ENCODE results near the gene CPLANE1.
"Not testable (repeated sequence)": the region's sequence is repeated elsewhere in the genome, so short reads cannot be mapped to it uniquely, and the experiment has no call there.

CPLANE1 gene

DNA sequence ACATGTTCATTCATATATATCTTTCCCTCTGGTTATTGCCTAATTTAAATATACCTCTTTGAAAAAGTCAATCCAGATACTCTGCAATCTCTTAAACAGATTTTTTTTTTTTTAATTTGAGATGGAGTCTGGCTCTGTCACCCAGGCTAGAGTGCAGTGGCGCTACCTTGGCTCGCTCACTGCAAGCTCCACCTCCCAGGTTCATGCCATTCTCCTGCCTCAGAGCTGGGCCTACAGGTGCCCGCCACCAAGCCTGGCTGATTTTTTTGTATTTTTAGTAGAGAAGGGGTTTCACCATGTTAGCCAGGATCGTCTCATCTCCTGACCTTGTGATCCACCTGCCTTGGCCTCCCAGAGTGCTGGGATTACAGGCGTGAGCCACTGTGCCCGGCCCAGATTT, 28.8 kb downstream of the CPLANE1 start:
- H3K27me3 ChIP-seq (ENCODE audit: control insufficient read depth in 1 of 2, insufficient read depth in 1 of 2, low read length in 2 of 2); H3K14ac ChIP-seq (ENCODE audit: low read length in 2 of 2); H3K4ac ChIP-seq (ENCODE audit: low read depth in 1 of 2, low read length in 2 of 2); H3K79me1 ChIP-seq (replicated peaks; ENCODE audit: low read length, poor library complexity, severe bottlenecking); H3K9ac ChIP-seq (ENCODE audit: low read length); H2AK5ac ChIP-seq (ENCODE audit: low read length, severe bottlenecking); H4K8ac ChIP-seq (ENCODE audit: low read length); H4K91ac ChIP-seq (ENCODE audit: low read length); H2BK12ac ChIP-seq (ENCODE audit: low read length in 2 of 2); H3K4me1 ChIP-seq (ENCODE audit: control insufficient read depth, insufficient read depth, low read depth, low read length); H2BK5ac ChIP-seq (ENCODE audit: low read depth, low read length, poor library complexity, severe bottlenecking); H3K9me3 ChIP-seq (ENCODE audit: control insufficient read depth, low read length); H3K18ac ChIP-seq (ENCODE audit: low read depth in 1 of 2, low read length in 2 of 2); H3K27ac ChIP-seq (ENCODE audit: low read length, poor library complexity, severe bottlenecking); H2BK15ac ChIP-seq (ENCODE audit: low read depth, poor library complexity, severe bottlenecking); H2BK120ac ChIP-seq (ENCODE audit: low read depth, low read length); DNase-seq; H2AFZ ChIP-seq (ENCODE audit: low read depth, low read length); H3K4me3 ChIP-seq (ENCODE audit: insufficient read depth in 1 of 2, low read depth in 1 of 2, low read length in 2 of 2); H3K4me2 ChIP-seq (ENCODE audit: low read length, poor library complexity, severe bottlenecking); H3K23ac ChIP-seq (ENCODE audit: low read length in 2 of 2): not testable (repeated sequence)
- peaks cover 15 to 85% of the 10 kb centered on the region in 2 experiments for H3K36me3 ChIP-seq (ENCODE audit: control insufficient read depth in 1 of 2, insufficient read depth in 2 of 2, low read depth in 1 of 2, low read length in 2 of 2)
- 96% methylated on average over 4 of the region's 6 CpGs for WGBS

DNA sequence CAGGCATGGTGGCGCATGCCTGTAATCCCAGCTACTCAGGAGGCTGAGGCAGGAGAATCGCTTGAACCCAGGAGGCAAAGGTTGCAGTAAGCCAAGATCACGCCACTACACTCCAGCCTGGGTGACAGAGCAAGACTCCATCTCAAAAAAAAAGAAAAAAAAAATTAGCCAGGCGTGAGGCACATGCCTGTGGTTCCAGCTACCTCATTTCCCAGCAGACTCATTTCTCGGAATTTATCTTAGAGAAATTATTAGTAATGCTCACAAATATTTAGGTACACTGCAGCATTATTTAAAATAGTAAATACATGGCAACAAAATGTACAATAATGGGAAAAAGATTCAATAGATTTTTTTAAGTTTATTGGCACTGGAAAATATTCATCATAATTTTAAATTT, 29.8 kb downstream of the CPLANE1 start:
- not testable (repeated sequence) for H3K23ac ChIP-seq (ENCODE audit: low read length in 2 of 2); H2BK5ac ChIP-seq (ENCODE audit: low read depth, low read length, poor library complexity, severe bottlenecking); H2BK15ac ChIP-seq (ENCODE audit: low read depth, poor library complexity, severe bottlenecking); H3K9me3 ChIP-seq (ENCODE audit: control insufficient read depth, low read length); H4K8ac ChIP-seq (ENCODE audit: low read length); H2BK120ac ChIP-seq (ENCODE audit: low read depth, low read length); H2AK5ac ChIP-seq (ENCODE audit: low read length, severe bottlenecking); H3K79me1 ChIP-seq (replicated peaks; ENCODE audit: low read length, poor library complexity, severe bottlenecking); H2AFZ ChIP-seq (ENCODE audit: low read depth, low read length); H4K91ac ChIP-seq (ENCODE audit: low read length); H3K27ac ChIP-seq (ENCODE audit: low read length, poor library complexity, severe bottlenecking); H3K4me1 ChIP-seq (ENCODE audit: control insufficient read depth, insufficient read depth, low read depth, low read length); H3K4ac ChIP-seq (ENCODE audit: low read depth in 1 of 2, low read length in 2 of 2); H3K27me3 ChIP-seq (ENCODE audit: control insufficient read depth in 1 of 2, insufficient read depth in 1 of 2, low read length in 2 of 2); H2BK12ac ChIP-seq (ENCODE audit: low read length in 2 of 2); H3K14ac ChIP-seq (ENCODE audit: low read length in 2 of 2); H3K18ac ChIP-seq (ENCODE audit: low read depth in 1 of 2, low read length in 2 of 2); H3K4me2 ChIP-seq (ENCODE audit: low read length, poor library complexity, severe bottlenecking); H3K9ac ChIP-seq (ENCODE audit: low read length); H3K4me3 ChIP-seq (ENCODE audit: insufficient read depth in 1 of 2, low read depth in 1 of 2, low read length in 2 of 2)
- peak; percentile 26 for DNase-seq
- no CpG with 5 or more reads among the region's 5 CpGs for WGBS
- peaks cover 8 to 82% of the 10 kb centered on the region in 2 experiments for H3K36me3 ChIP-seq (ENCODE audit: control insufficient read depth in 1 of 2, insufficient read depth in 2 of 2, low read depth in 1 of 2, low read length in 2 of 2)

DNA sequence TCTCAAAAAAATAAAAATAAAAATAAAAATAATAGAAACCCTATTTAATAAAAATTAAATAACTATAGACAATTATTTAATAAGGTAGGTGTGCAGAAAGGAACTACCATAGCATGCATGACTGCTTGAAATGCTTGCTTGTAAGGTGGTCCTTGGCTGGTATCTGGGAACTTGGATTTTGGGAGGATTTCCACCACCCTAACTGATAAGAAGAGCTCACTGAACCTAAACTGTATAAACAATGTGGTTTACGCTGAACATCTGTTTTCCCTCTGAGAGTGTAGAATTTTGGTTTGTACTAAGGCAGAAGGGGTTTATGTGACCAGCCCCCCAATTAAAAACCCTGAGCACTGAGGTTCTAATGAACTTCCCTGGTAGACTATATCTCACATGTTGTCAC, 31.2 kb downstream of the CPLANE1 start:
- Histone ChIP-seq H2BK120ac (ENCODE audit: low read depth, low read length) (no peak overlapping the region), H2AK5ac (ENCODE audit: low read length, severe bottlenecking) (no peak overlapping the region), H4K91ac (ENCODE audit: low read length) (no peak overlapping the region), H3K4me3 (ENCODE audit: insufficient read depth in 1 of 2, low read depth in 1 of 2, low read length in 2 of 2) (no peak overlapping the region), H3K27ac (ENCODE audit: low read length, poor library complexity, severe bottlenecking) (no peak overlapping the region), H3K4me2 (ENCODE audit: low read length, poor library complexity, severe bottlenecking) (no peak overlapping the region), H3K18ac (ENCODE audit: low read depth in 1 of 2, low read length in 2 of 2) (no peak overlapping the region), H2BK12ac (ENCODE audit: low read length in 2 of 2) (no peak overlapping the region), H2BK15ac (ENCODE audit: low read depth, poor library complexity, severe bottlenecking) (no peak overlapping the region), H3K23ac (ENCODE audit: low read length in 2 of 2) (no peak overlapping the region), H3K9ac (ENCODE audit: low read length) (no peak overlapping the region), H3K36me3 (ENCODE audit: control insufficient read depth in 1 of 2, insufficient read depth in 2 of 2, low read depth in 1 of 2, low read length in 2 of 2) (peaks cover 13 to 80% of the 10 kb centered on the region in 2 experiments), H4K8ac (ENCODE audit: low read length) (no peak overlapping the region), H3K9me3 (ENCODE audit: control insufficient read depth, low read length) (no peaks in the 10 kb centered on the region), H3K4me1 (ENCODE audit: control insufficient read depth, insufficient read depth, low read depth, low read length) (peaks cover 4% of the 10 kb centered on the region), H2AFZ (ENCODE audit: low read depth, low read length) (no peak overlapping the region), H3K4ac (ENCODE audit: low read depth in 1 of 2, low read length in 2 of 2) (no peak overlapping the region), H2BK5ac (ENCODE audit: low read depth, low read length, poor library complexity, severe bottlenecking) (no peak overlapping the region), H3K79me1 (replicated peaks; ENCODE audit: low read length, poor library complexity, severe bottlenecking) (peaks cover 6% of the 10 kb centered on the region), H3K27me3 (ENCODE audit: control insufficient read depth in 1 of 2, insufficient read depth in 1 of 2, low read length in 2 of 2) (no peaks in the 10 kb centered on the region), H3K14ac (ENCODE audit: low read length in 2 of 2) (no peak overlapping the region)
- no CpG with 5 or more reads among the region's 1 CpG for WGBS
- no peak for DNase-seq

DNA sequence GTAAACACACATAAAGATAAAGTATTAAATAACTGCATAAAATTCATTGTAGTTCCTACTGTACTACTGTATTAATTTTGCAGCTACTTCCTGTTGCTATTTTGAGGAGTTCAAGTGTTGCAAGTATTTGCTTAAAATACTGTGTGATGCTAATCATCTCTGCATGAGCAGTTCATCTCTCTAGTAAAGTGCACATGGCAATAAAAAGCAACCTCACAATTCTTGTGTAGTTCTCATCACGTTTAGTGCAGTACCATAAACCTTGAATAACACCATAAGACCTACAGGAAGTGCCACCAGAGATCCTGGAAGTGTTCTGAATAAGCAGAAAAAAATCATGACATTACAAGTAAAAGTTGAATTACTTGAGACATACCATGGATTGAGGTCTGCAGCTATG, 34.6 kb downstream of the CPLANE1 start:
- Histone ChIP-seq H4K8ac (ENCODE audit: low read length) (no peak overlapping the region), H3K9ac (ENCODE audit: low read length) (no peak overlapping the region), H3K27ac (ENCODE audit: low read length, poor library complexity, severe bottlenecking) (no peak overlapping the region), H3K27me3 (ENCODE audit: control insufficient read depth in 1 of 2, insufficient read depth in 1 of 2, low read length in 2 of 2) (no peaks in the 10 kb centered on the region), H2BK5ac (ENCODE audit: low read depth, low read length, poor library complexity, severe bottlenecking) (no peak overlapping the region), H2AK5ac (ENCODE audit: low read length, severe bottlenecking) (no peak overlapping the region), H2BK120ac (ENCODE audit: low read depth, low read length) (no peak overlapping the region), H3K79me1 (replicated peaks; ENCODE audit: low read length, poor library complexity, severe bottlenecking) (peaks cover 8% of the 10 kb centered on the region), H3K23ac (ENCODE audit: low read length in 2 of 2) (no peak overlapping the region), H3K4ac (ENCODE audit: low read depth in 1 of 2, low read length in 2 of 2) (no peak overlapping the region), H3K4me1 (ENCODE audit: control insufficient read depth, insufficient read depth, low read depth, low read length) (peaks cover 4% of the 10 kb centered on the region), H4K91ac (ENCODE audit: low read length) (no peak overlapping the region), H2BK15ac (ENCODE audit: low read depth, poor library complexity, severe bottlenecking) (no peak overlapping the region), H2AFZ (ENCODE audit: low read depth, low read length) (no peak overlapping the region), H3K4me3 (ENCODE audit: insufficient read depth in 1 of 2, low read depth in 1 of 2, low read length in 2 of 2) (no peak overlapping the region), H3K14ac (ENCODE audit: low read length in 2 of 2) (no peak overlapping the region), H3K9me3 (ENCODE audit: control insufficient read depth, low read length) (no peaks in the 10 kb centered on the region), H2BK12ac (ENCODE audit: low read length in 2 of 2) (no peak overlapping the region), H3K4me2 (ENCODE audit: low read length, poor library complexity, severe bottlenecking) (no peak overlapping the region), H3K36me3 (ENCODE audit: control insufficient read depth in 1 of 2, insufficient read depth in 2 of 2, low read depth in 1 of 2, low read length in 2 of 2) (peaks cover 21 to 73% of the 10 kb centered on the region in 2 experiments), H3K18ac (ENCODE audit: low read depth in 1 of 2, low read length in 2 of 2) (no peak overlapping the region)
- DNase-seq = peak; percentile 12
- WGBS = no CpG with 5 or more reads among the region's 1 CpG

Data from mesenchymal stem cell (in vitro differentiated cells and primary cell).